Measurements from ENCODE around the gene SPDYC.

SPDYC gene

DNA sequence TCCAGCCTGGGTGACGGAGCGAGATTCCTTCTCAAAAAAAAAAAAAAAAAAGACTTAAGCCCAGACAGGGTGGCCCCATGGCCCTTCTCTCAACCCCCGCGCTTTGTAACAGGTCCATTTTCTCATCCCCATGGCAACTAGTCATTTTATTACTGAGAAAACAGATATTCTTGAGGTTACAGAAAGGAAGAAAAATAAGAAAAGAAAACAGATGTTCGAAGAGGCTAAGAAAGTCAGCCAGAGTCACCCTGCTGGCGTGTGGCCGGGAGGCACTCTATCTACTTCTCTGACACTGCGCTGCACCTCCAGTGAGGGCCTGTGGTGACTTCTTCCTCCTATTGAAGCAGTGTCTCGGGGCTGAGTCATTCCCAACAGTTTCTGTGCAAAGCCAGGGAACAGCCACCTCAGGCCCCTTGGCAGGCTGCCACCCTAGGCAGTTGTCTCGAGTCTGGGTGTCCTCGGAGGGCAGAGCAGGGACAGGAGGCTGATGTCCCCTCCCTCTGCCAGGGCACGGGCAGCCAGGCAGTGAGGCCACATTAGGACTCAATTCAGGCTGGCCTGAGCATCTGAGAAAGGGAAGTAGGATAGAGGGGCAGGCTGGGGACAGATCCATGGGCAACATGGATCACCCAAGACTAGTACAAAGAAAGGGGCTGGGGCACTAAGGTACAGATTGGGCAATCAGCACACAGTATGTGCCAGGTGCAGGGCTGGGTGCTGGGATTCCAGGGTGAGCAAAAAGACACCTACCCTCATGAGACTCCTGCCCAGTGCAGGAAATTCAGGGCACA, 19.3 kb upstream of the SPDYC start:
- H3K4me3 ChIP-seq (IDR thresholded peaks at IDR 0.05; ENCODE audit: insufficient read depth, low read depth, low read length): no peak overlapping the region
- no peaks in the 10 kb centered on the region for H3K27me3 ChIP-seq (ENCODE audit: insufficient read depth, low read depth)
- H3K4me2 ChIP-seq: no peak overlapping the region
- no peak overlapping the region for H3K27ac ChIP-seq
- H2AFZ ChIP-seq (ENCODE audit: low read depth): no peak overlapping the region
- H3K36me3 ChIP-seq (ENCODE audit: insufficient read depth): no peaks in the 10 kb centered on the region
- H3K9ac ChIP-seq: no peak overlapping the region
- no peaks in the 10 kb centered on the region for H3K79me2 ChIP-seq (ENCODE audit: insufficient read depth, low read depth)
- no peaks in the 10 kb centered on the region for H4K20me1 ChIP-seq (ENCODE audit: insufficient read depth)
- no peaks in the 10 kb centered on the region for H3K4me1 ChIP-seq (ENCODE audit: low read depth, poor library complexity, severe bottlenecking)
- no peak for TF ChIP-seq CTCF (conservative IDR thresholded peaks at IDR 0.05; ENCODE audit: low read depth, low read length)

- no peak overlapping the region for H3K27ac ChIP-seq
- no peak overlapping the region for H3K4me2 ChIP-seq
- no peaks in the 10 kb centered on the region for H3K4me1 ChIP-seq (ENCODE audit: low read depth, poor library complexity, severe bottlenecking)
- H3K27me3 ChIP-seq (ENCODE audit: insufficient read depth, low read depth): no peaks in the 10 kb centered on the region
- no peak overlapping the region for H3K4me3 ChIP-seq (IDR thresholded peaks at IDR 0.05; ENCODE audit: insufficient read depth, low read depth, low read length)
- no peak overlapping the region for H2AFZ ChIP-seq (ENCODE audit: low read depth)
- no peaks in the 10 kb centered on the region for H3K79me2 ChIP-seq (ENCODE audit: insufficient read depth, low read depth)
- H3K9ac ChIP-seq: no peak overlapping the region
- no peaks in the 10 kb centered on the region for H3K36me3 ChIP-seq (ENCODE audit: insufficient read depth)
- no peak for TF ChIP-seq CTCF (conservative IDR thresholded peaks at IDR 0.05; ENCODE audit: low read depth, low read length)
- H4K20me1 ChIP-seq (ENCODE audit: insufficient read depth): no peaks in the 10 kb centered on the region
Observed at GRCh38 chr11:65151331-65151899, 18.6 kb upstream of the SPDYC start.

DNA sequence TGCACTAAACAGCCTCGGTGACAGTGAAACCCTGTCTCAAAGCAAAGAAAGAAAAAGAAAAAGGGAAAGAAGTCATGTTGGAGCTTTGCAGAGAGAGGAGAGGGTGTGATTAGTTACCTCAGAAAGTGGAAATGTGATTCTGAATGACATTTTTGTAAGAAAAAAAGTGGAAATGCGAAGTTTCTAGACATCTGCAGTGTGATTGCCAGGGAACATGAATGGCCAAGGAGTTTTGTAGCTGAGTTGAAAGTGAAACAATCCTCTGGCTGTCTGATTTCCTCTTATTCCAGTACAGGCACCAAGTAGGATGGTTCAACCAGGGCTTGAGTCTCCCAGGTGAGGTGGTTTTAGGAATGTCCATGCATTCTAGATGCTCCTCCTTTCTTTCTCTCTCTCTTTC, 17.9 kb upstream of the SPDYC start:
- Histone ChIP-seq H3K79me2 (ENCODE audit: insufficient read depth, low read depth) (no peaks in the 10 kb centered on the region), H3K4me2 (no peak overlapping the region), H3K9ac (no peak overlapping the region), H3K27me3 (ENCODE audit: insufficient read depth, low read depth) (no peaks in the 10 kb centered on the region), H3K27ac (no peak overlapping the region), H3K4me1 (ENCODE audit: low read depth, poor library complexity, severe bottlenecking) (no peaks in the 10 kb centered on the region), H2AFZ (ENCODE audit: low read depth) (no peak overlapping the region), H4K20me1 (ENCODE audit: insufficient read depth) (no peaks in the 10 kb centered on the region), H3K4me3 (IDR thresholded peaks at IDR 0.05; ENCODE audit: insufficient read depth, low read depth, low read length) (no peak overlapping the region), H3K36me3 (ENCODE audit: insufficient read depth) (no peaks in the 10 kb centered on the region)
- TF ChIP-seq CTCF (conservative IDR thresholded peaks at IDR 0.05; ENCODE audit: low read depth, low read length): no peak

GRCh38 chr11:65156256-65156655, 13.8 kb upstream of the SPDYC start:
- no peaks in the 10 kb centered on the region for H3K36me3 ChIP-seq (ENCODE audit: insufficient read depth)
- H3K79me2 ChIP-seq (ENCODE audit: insufficient read depth, low read depth): no peaks in the 10 kb centered on the region
- no peak overlapping the region for H3K27ac ChIP-seq
- no peak overlapping the region for H2AFZ ChIP-seq (ENCODE audit: low read depth)
- H3K4me1 ChIP-seq (ENCODE audit: low read depth, poor library complexity, severe bottlenecking): no peaks in the 10 kb centered on the region
- no peak overlapping the region for H3K4me2 ChIP-seq
- H4K20me1 ChIP-seq (ENCODE audit: insufficient read depth): no peaks in the 10 kb centered on the region
- no peak for TF ChIP-seq CTCF (conservative IDR thresholded peaks at IDR 0.05; ENCODE audit: low read depth, low read length)
- no peak overlapping the region for H3K4me3 ChIP-seq (IDR thresholded peaks at IDR 0.05; ENCODE audit: insufficient read depth, low read depth, low read length)
- H3K27me3 ChIP-seq (ENCODE audit: insufficient read depth, low read depth): no peaks in the 10 kb centered on the region
- H3K9ac ChIP-seq: no peak overlapping the region
